GM21717 (cell line): ENCODE measurements around the gene LCN6.
"Not testable (repeated sequence)": the region's sequence is repeated elsewhere in the genome, so short reads cannot be mapped to it uniquely, and the experiment has no call there.

Source experiments
- ATAC-seq: cut with Tn5 transposase; IDR thresholded peaks from one replicate; pipeline ENCODE4 v1.9.1; 2021; ENCODE audit warnings: mild to moderate bottlenecking, moderate library complexity; ENCODE audit not compliant: unreplicated experiment

LCN6 gene

GRCh38 chr9:136711751-136712689 is 36.3 kb downstream of the LCN6 start, which contains the start of gene DIPK1B:
DIPK1B (plus strand) TSS chr9:136712572; CDS start chr9:136712666, 94 bp downstream.
- ATAC-seq, result no peak

DNA sequence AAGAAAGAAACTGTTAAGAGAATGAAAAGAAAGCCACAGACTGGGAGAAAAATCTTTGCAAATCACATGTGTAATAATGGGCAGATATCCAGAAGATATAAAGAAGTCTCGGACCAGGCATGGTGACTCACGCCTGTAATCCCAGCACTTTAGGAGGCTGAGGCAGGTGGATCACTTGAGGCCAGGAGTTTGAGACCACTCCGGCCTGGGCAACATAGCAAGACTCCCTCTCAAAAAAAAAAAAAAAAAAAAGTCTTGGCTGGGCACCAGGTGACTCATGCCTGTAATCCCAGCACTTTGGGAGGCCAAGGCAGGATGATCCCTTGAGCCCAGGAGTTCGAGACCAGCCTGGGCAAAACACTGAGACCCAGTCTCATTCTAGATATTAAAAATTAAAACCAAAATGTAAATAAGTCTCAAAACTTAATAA is 37.1 kb downstream of the LCN6 start:
- ATAC-seq, result not testable (repeated sequence)

DNA sequence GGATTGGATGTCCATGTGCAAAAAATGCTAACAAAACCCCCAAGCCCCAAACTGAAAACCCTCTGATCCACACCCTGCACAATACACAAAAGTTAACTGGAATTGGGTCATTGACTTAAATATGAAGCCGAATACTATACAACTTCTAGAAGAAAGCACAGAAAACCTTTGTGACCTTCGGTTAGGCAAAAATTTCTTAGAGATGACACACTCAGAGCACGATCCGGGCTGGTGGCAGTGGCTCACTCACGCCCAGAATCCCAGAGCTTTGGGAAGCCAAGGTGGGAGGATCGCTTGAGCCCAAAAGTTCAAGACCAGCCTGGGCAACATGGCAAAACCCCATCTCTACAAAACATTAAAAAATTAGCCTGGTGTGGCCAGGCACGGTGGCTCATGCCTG is 37.8 kb downstream of the LCN6 start:
- ATAC-seq, result no peak

DNA sequence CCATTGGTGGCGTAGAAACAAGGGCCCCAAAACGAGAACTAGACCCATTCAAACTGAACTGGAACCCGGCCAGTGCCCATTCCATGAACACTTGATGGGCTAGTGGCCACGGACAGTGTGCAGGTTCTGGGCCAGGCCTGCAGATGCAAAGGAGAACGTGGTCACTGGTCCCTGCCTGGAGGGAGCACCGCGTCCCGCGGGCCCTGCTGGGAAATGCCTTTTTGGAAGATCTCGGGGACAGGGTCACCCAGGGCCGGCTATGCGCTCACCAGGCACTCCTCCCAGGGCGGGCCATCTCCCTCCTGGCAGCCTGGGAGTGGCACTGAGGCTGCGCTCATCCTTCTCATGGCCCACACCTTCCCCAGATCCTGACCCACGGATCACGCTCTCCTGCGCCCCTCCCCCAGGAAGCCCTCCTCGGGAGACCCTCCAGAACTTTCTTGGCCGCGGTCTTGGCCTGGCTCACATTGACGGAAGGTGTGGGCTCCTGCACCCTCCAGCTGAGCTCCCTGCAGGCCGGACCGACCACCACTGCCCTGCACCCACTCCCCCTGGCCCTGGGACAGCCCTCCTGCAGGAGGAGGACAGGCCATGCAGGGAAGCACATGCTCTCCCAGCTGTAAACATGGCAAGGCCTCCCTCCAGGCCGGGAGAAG is 38.7 kb downstream of the LCN6 start:
- ATAC-seq, result no peak

- no peak for ATAC-seq
Observed at GRCh38 chr9:136707849-136708517, 40.3 kb downstream of the LCN6 start.

DNA sequence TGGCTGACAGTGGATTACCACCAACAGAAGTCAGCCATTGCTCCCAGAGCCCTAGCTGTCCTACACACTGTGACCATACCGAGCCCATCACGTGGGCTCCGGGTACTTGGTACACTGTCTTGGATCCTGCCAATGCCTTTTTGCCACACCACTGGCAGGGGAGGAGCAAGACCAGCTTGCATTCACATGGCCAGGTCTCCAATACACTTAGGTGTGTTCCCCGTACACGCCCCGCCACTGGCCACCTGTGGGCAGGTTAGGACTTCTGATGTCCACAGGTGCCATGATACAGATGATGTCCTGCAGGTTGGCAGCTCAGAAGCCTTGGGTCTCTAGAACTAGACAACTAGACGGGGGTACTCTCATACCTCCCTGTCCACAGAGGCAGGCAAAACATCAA is 41.3 kb downstream of the LCN6 start:
- ATAC-seq, result no peak

DNA sequence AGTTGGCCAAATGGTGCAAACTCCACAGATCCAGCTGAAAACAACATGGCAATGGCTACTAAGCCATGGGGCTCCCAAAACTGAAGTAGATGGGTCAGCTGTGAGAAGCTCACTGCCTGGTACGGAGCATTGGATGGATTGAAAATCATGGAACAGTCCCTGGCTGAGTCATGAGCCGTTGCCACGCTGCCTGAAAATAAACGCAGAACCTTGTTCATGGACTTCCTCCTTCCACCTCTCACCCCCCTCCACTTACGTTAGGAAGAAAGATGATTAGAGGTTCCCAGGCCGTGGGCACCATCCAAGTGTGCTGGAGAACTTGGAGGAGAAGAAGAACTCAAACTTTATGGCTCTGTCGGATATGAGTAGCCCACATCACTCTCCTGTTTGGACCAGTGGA is 42.8 kb downstream of the LCN6 start:
- ATAC-seq, result no peak

GRCh38 chr9:136704741-136705140 is 43.6 kb downstream of the LCN6 start:
- ATAC-seq, result not testable (repeated sequence)

GRCh38 chr9:136703276-136703860 is 45.0 kb downstream of the LCN6 start:
- no peak for ATAC-seq

- ATAC-seq, result no peak
Observed at GRCh38 chr9:136701668-136702053, 46.7 kb downstream of the LCN6 start.

- ATAC-seq, result peak; percentile 53
Observed at GRCh38 chr9:136700959-136701667, 47.2 kb downstream of the LCN6 start.

DNA sequence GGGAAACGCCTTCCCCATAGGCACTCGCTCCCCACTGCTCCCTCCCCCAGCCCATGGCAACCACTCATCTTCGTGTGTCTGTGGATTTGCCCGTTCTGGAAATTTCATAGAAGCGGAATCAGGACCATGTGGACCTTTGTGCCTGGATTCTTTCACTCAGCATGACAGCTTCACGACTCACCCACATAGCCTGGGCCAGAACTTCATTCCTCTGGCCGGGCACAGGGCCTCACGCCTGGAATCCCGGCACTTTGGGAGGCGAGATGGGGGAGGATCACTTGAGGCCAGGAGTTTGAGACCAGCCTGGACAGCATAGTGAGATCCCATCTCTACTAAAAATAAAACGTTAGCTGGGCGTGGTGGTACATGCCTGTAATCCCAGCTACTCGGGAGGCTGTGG is 48.0 kb downstream of the LCN6 start:
- no peak for ATAC-seq

GRCh38 chr9:136698635-136699246 is 49.6 kb downstream of the LCN6 start:
- no peak for ATAC-seq

DNA sequence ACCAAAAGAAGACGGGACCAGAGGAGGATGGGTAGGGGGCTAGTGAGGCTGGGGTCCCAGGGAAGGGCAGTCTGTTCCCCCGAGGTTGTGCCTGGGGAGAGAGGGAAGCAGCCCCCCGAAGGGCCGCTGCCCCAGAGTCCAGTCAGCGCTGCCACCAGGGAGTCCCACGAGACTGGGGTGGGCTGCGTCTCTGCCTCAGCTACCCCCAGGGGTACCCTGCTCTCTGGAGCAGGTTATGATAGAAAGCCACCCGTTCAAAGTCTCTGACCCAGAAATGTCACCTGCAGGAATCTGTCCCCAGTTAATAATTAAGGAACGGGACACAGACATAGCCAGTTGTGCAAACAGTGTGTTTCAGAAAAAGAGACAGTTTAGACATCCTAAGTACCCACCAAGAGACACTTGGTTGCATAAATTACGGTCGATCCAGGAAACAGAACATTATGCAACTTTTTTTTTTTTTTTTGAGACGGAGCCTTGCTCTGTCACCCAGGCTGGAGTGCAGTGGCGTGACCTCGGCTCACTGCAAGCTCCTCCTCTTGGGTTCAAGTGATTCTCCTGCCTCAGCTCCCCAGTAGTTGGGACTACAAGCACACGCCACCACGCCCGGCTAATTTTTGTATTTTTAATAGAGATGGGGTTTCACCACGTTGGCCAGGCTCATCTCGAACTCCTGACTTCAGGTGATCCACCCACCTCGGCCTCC is 50.4 kb downstream of the LCN6 start:
- no peak for ATAC-seq

GRCh38 chr9:136697146-136697820 is 51.0 kb downstream of the LCN6 start:
- ATAC-seq, result no peak

GRCh38 chr9:136696502-136696901 is 51.8 kb downstream of the LCN6 start:
- no peak for ATAC-seq

- no peak for ATAC-seq
Observed at GRCh38 chr9:136695955-136696354, 52.4 kb downstream of the LCN6 start.

GRCh38 chr9:136695435-136695895 is 52.9 kb downstream of the LCN6 start:
- no peak for ATAC-seq

- ATAC-seq, result no peak
Observed at GRCh38 chr9:136694872-136695247, 53.5 kb downstream of the LCN6 start.
